ENCODE data around the gene IP6K3.

GRCh38 chr6:33722103-33722623 is 24.5 kb downstream of the IP6K3 start:
- TF ChIP-seq CTCF (IDR thresholded peaks at IDR 0.05): no peak
- TF ChIP-seq POLR2AphosphoS5 (IDR thresholded peaks at IDR 0.05; ENCODE audit: insufficient read depth in 1 of 2, low read depth in 1 of 2): no peak

Measured in vagina (tissue), 2 donors.